SJSA1 (cell line): Measurements from ENCODE around the gene ERG. TPM values are rescaled to one million over a fixed set of nuclear protein-coding genes. Genes with fewer than 3 reads are reported as not detected.

ENCODE experiments used
- DNase-seq, 2 experiments: peaks; one replicate each; pipeline ENCODE4 v3.0.0-alpha.2; 2015 to 2020; ENCODE audit warnings: low spot score in 2 of 2, low read depth in 1 of 2
- H3K27ac ChIP-seq: fragments of 250-450 bp; sonication (Bioruptor Pico); 2 replicates; pipeline ENCODE4 v1.5.1; 2020; ENCODE audit warnings: mild to moderate bottlenecking, moderate library complexity
- H3K27me3 ChIP-seq: fragments of 250-450 bp; sonication (Bioruptor Pico); replicated peaks from 2 replicates; pipeline ENCODE4 v1.5.1; 2020; ENCODE audit warnings: mild to moderate bottlenecking, moderate library complexity
- H3K36me3 ChIP-seq: fragments of 250-450 bp; sonication (Bioruptor Pico); 2 replicates; pipeline ENCODE4 v1.5.1; 2020; ENCODE audit warnings: mild to moderate bottlenecking
- H3K4me1 ChIP-seq: fragments of 250-450 bp; sonication (Bioruptor Pico); replicated peaks from 2 replicates; pipeline ENCODE4 v1.6.1; 2021; ENCODE audit warnings: mild to moderate bottlenecking
- H3K4me3 ChIP-seq: fragments of 250-450 bp; sonication (Bioruptor Pico); 2 replicates; pipeline ENCODE4 v1.5.1; 2020; ENCODE audit warnings: mild to moderate bottlenecking
- H3K9me3 ChIP-seq: fragments of 250-450 bp; sonication (Bioruptor Pico); replicated peaks from 2 replicates; pipeline ENCODE4 v1.5.1; 2020; ENCODE audit warnings: mild to moderate bottlenecking
- total RNA-seq: library from RNA; depleted of rRNA; stranded (reverse); fragments of >200 nt; shearing (Covaris generic); gene quantifications from 2 replicates; pipeline ENCODE4 v1.2.3, GENCODE V29; 2014

The ERG gene
- total RNA-seq, 1 experiment from 2014 or later, result 0.89 TPM

GRCh38 chr21:38400195-38400919, 97.9 kb downstream of the ERG start:
- 0 out of 2 replicates have a peak, but pooled peaks cover 2% of the 10 kb centered on the region for H3K27me3 ChIP-seq
- no peaks in the 10 kb centered on the region for H3K4me1 ChIP-seq
- H3K4me3 ChIP-seq, result no peak overlapping the region
- no peaks in the 10 kb centered on the region for H3K9me3 ChIP-seq
- H3K36me3 ChIP-seq, result no peaks in the 10 kb centered on the region
- H3K27ac ChIP-seq, result no peak overlapping the region
- no peak for DNase-seq

- H3K36me3 ChIP-seq, result no peaks in the 10 kb centered on the region
- no peak overlapping the region for H3K4me3 ChIP-seq
- H3K27ac ChIP-seq, result no peak overlapping the region
- DNase-seq, result no peak
- H3K27me3 ChIP-seq, result 0 out of 2 replicates have a peak, but pooled peaks cover 2% of the 10 kb centered on the region
- no peaks in the 10 kb centered on the region for H3K4me1 ChIP-seq
- no peaks in the 10 kb centered on the region for H3K9me3 ChIP-seq
Observed at GRCh38 chr21:38399103-38399502, 99.2 kb downstream of the ERG start.

GRCh38 chr21:38396325-38396724, 102.0 kb downstream of the ERG start:
- Histone ChIP-seq H3K4me1 (no peaks in the 10 kb centered on the region), H3K9me3 (no peaks in the 10 kb centered on the region), H3K4me3 (no peak overlapping the region), H3K27ac (no peak overlapping the region), H3K27me3 (0 out of 2 replicates have a peak, but pooled peaks cover 2% of the 10 kb centered on the region), H3K36me3 (no peaks in the 10 kb centered on the region)
- no peak for DNase-seq

GRCh38 chr21:38395581-38395980, 102.7 kb downstream of the ERG start:
- no peak overlapping the region for H3K27ac ChIP-seq
- no peak for DNase-seq
- 0 out of 2 replicates have a peak, but pooled peaks cover under 1% of the 10 kb centered on the region for H3K27me3 ChIP-seq
- H3K4me3 ChIP-seq, result no peak overlapping the region
- H3K4me1 ChIP-seq, result no peaks in the 10 kb centered on the region
- no peaks in the 10 kb centered on the region for H3K36me3 ChIP-seq
- no peaks in the 10 kb centered on the region for H3K9me3 ChIP-seq

GRCh38 chr21:38392661-38393060, 105.6 kb downstream of the ERG start:
- H3K36me3 ChIP-seq, result no peaks in the 10 kb centered on the region
- H3K4me3 ChIP-seq, result no peak overlapping the region
- H3K27ac ChIP-seq, result no peak overlapping the region
- H3K4me1 ChIP-seq, result no peaks in the 10 kb centered on the region
- no peaks in the 10 kb centered on the region for H3K9me3 ChIP-seq
- no peak for DNase-seq
- H3K27me3 ChIP-seq, result no peaks in the 10 kb centered on the region

GRCh38 chr21:38389896-38390295, 108.4 kb downstream of the ERG start:
- Histone ChIP-seq H3K27ac (no peak overlapping the region), H3K36me3 (no peaks in the 10 kb centered on the region), H3K27me3 (no peaks in the 10 kb centered on the region), H3K9me3 (no peaks in the 10 kb centered on the region), H3K4me1 (no peaks in the 10 kb centered on the region), H3K4me3 (no peak overlapping the region)
- DNase-seq, result no peak

- H3K4me3 ChIP-seq, result no peak overlapping the region
- no peak for DNase-seq
- no peaks in the 10 kb centered on the region for H3K36me3 ChIP-seq
- H3K27me3 ChIP-seq, result no peaks in the 10 kb centered on the region
- no peaks in the 10 kb centered on the region for H3K9me3 ChIP-seq
- H3K27ac ChIP-seq, result no peak overlapping the region
- H3K4me1 ChIP-seq, result no peaks in the 10 kb centered on the region
Observed at GRCh38 chr21:38389354-38389676, 109.0 kb downstream of the ERG start.

- H3K27me3 ChIP-seq, result no peaks in the 10 kb centered on the region
- H3K36me3 ChIP-seq, result no peaks in the 10 kb centered on the region
- H3K27ac ChIP-seq, result no peak overlapping the region
- no peak for DNase-seq
- no peaks in the 10 kb centered on the region for H3K4me1 ChIP-seq
- no peaks in the 10 kb centered on the region for H3K9me3 ChIP-seq
- H3K4me3 ChIP-seq, result no peak overlapping the region
Observed at GRCh38 chr21:38388647-38389353, 109.5 kb downstream of the ERG start.

- Histone ChIP-seq H3K27ac (no peak overlapping the region), H3K27me3 (no peaks in the 10 kb centered on the region), H3K4me3 (no peak overlapping the region), H3K4me1 (no peaks in the 10 kb centered on the region), H3K36me3 (no peaks in the 10 kb centered on the region), H3K9me3 (no peaks in the 10 kb centered on the region)
- no peak for DNase-seq
Observed at GRCh38 chr21:38388203-38388602, 110.1 kb downstream of the ERG start.

- no peak for DNase-seq
- Histone ChIP-seq H3K36me3 (no peaks in the 10 kb centered on the region), H3K27ac (no peak overlapping the region), H3K4me3 (no peak overlapping the region), H3K27me3 (no peaks in the 10 kb centered on the region), H3K4me1 (no peaks in the 10 kb centered on the region), H3K9me3 (no peaks in the 10 kb centered on the region)
Observed at GRCh38 chr21:38386967-38387366, 111.3 kb downstream of the ERG start.

GRCh38 chr21:38385427-38386175, 112.7 kb downstream of the ERG start:
- DNase-seq, result no peak
- Histone ChIP-seq H3K9me3 (no peaks in the 10 kb centered on the region), H3K4me1 (peaks cover 3% of the 10 kb centered on the region; the same call in 1 of the 2 replicates), H3K27me3 (no peaks in the 10 kb centered on the region), H3K36me3 (no peaks in the 10 kb centered on the region), H3K4me3 (no peak overlapping the region), H3K27ac (no peak overlapping the region)

- no peaks in the 10 kb centered on the region for H3K9me3 ChIP-seq
- no peaks in the 10 kb centered on the region for H3K36me3 ChIP-seq
- no peak overlapping the region for H3K4me3 ChIP-seq
- H3K4me1 ChIP-seq, result peaks cover 5% of the 10 kb centered on the region; the same call in 1 of the 2 replicates
- H3K27ac ChIP-seq, result no peak overlapping the region
- DNase-seq, result no peak
- H3K27me3 ChIP-seq, result no peaks in the 10 kb centered on the region
Observed at GRCh38 chr21:38384675-38385426, 113.4 kb downstream of the ERG start.

GRCh38 chr21:38384238-38384560, 114.1 kb downstream of the ERG start:
- Histone ChIP-seq H3K9me3 (no peaks in the 10 kb centered on the region), H3K27me3 (no peaks in the 10 kb centered on the region), H3K4me1 (peaks cover 5% of the 10 kb centered on the region; the same call in 1 of the 2 replicates), H3K36me3 (no peaks in the 10 kb centered on the region), H3K4me3 (no peak overlapping the region), H3K27ac (no peak overlapping the region)
- DNase-seq, result no peak
